Peyer's patch (tissue), 4 donors: ENCODE data around the gene YEATS2. TPM values are rescaled to one million over a fixed set of nuclear protein-coding genes. Genes with fewer than 3 reads are reported as not detected.
A peak's percentile ranks its signal among the peaks of the same experiment; 100 is the strongest.

ENCODE experiments used
- DNase-seq, 3 donors: peaks; one replicate each; pipeline ENCODE4 v3.0.0-alpha.2; 2017 to 2019
- H3K27ac ChIP-seq, 4 donors: fragments of 200-600 bp; sonication (generic); one replicate each; pipeline ENCODE4 v1.5.1; 2016 to 2019
- H3K27me3 ChIP-seq, 2 donors: fragments of 200-600 bp; sonication (generic); one replicate each; pipeline ENCODE4 v1.5.1; 2019
- H3K36me3 ChIP-seq, 3 donors: fragments of 200-600 bp; sonication (generic); one replicate each; pipeline ENCODE4 v1.5.1; 2016 to 2019
- H3K4me1 ChIP-seq, 4 donors: fragments of 200-600 bp; sonication (generic); one replicate each; pipeline ENCODE4 v1.5.1; 2016 to 2019
- H3K4me3 ChIP-seq, 4 donors: fragments of 200-600 bp; sonication (generic); 1 replicate in 3 of 4; 2 replicates in 1 of 4; pipeline ENCODE4 v1.5.1; 2016 to 2019; ENCODE audit warnings: mild to moderate bottlenecking in 1 of 4
- H3K9me3 ChIP-seq, 4 donors: fragments of 200-600 bp; sonication (generic); one replicate each; pipeline ENCODE4 v1.5.1; 2016 to 2019; ENCODE audit warnings: mild to moderate bottlenecking in 1 of 4
- POLR2A ChIP-seq, 2 donors: fragments of 450-650 bp; IDR thresholded peaks; one replicate each; pipeline ENCODE4 v1.5.1; 2017; ENCODE audit warnings: antibody characterized with exemption in 2 of 2, mild to moderate bottlenecking in 2 of 2, moderate library complexity in 2 of 2
- total RNA-seq, 4 donors: library from RNA; depleted of rRNA; stranded (reverse); fragments of >200 nt; gene quantifications; one replicate each; pipeline ENCODE4 v1.1.0, GENCODE V29; 2016
- TF ChIP-seq, protein P1 (sequence below), 6 experiments: fragments of 450-650 bp in 4 of 6; fragments of 200-600 bp in 2 of 6; sonication (generic) in 1 of 6; IDR thresholded peaks; one replicate each; pipeline ENCODE4 v1.5.1; 2017 to 2019; ENCODE audit warnings: antibody characterized with exemption in 6 of 6, mild to moderate bottlenecking in 3 of 6, moderate library complexity in 1 of 6

Gene YEATS2
- total RNA-seq, 4 donors from 2014 or later: 24.3 to 56.9 (median 27.7) TPM

GRCh38 chr3:183825456-183826161, 128.0 kb downstream of the YEATS2 start, which contains the start of gene MAP6D1:
Gene MAP6D1 (minus strand): TSS chr3:183825577. CDS start chr3:183825547, 30 bp downstream.
- peak within 1 kb of the TSS; percentile 44 to 65 (median 61) for H3K4me3 ChIP-seq

GRCh38 chr3:183826448-183827250, 129.1 kb downstream of the YEATS2 start:
- Histone ChIP-seq H3K27ac (no peak overlapping the region), H3K27me3 (no peaks in the 10 kb centered on the region), H3K36me3 (peaks cover 0 to 31% (median 0%) of the 10 kb centered on the region in 3 donors), H3K4me3 (no peak overlapping the region), H3K9me3 (no peaks in the 10 kb centered on the region), H3K4me1 (peaks cover 0 to 10% (median 6%) of the 10 kb centered on the region in 4 donors)
- DNase-seq: no peak
- TF ChIP-seq, protein P1, sequence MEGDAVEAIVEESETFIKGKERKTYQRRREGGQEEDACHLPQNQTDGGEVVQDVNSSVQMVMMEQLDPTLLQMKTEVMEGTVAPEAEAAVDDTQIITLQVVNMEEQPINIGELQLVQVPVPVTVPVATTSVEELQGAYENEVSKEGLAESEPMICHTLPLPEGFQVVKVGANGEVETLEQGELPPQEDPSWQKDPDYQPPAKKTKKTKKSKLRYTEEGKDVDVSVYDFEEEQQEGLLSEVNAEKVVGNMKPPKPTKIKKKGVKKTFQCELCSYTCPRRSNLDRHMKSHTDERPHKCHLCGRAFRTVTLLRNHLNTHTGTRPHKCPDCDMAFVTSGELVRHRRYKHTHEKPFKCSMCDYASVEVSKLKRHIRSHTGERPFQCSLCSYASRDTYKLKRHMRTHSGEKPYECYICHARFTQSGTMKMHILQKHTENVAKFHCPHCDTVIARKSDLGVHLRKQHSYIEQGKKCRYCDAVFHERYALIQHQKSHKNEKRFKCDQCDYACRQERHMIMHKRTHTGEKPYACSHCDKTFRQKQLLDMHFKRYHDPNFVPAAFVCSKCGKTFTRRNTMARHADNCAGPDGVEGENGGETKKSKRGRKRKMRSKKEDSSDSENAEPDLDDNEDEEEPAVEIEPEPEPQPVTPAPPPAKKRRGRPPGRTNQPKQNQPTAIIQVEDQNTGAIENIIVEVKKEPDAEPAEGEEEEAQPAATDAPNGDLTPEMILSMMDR (IDR thresholded peaks at IDR 0.05): no peak
- TF ChIP-seq POLR2A (IDR thresholded peaks at IDR 0.05): no peak

More at GRCh38 chr3:183825456-183826161, 128.0 kb downstream of the YEATS2 start, which contains the start of gene MAP6D1:
- Histone ChIP-seq H3K9me3 (no peaks in the 10 kb centered on the region), H3K4me1 (peaks cover 0 to 10% (median 6%) of the 10 kb centered on the region in 4 donors), H3K27ac (peak within 1 kb of the TSS in 1 of 4 donors; percentile 58), H3K27me3 (no peaks in the 10 kb centered on the region), H3K36me3 (peaks cover 0 to 21% (median 0%) of the 10 kb centered on the region in 3 donors)
- TF ChIP-seq, protein P1 (IDR thresholded peaks at IDR 0.05): peak in 3 of 6 experiments; percentile 11 to 16 (median 13)
- TF ChIP-seq POLR2A (IDR thresholded peaks at IDR 0.05): no peak
- peak in 2 of 3 donors; percentile 22 to 58 for DNase-seq

GRCh38 chr3:183827809-183828537, 130.4 kb downstream of the YEATS2 start:
- Histone ChIP-seq H3K27ac (no peak overlapping the region), H3K36me3 (peaks cover 0 to 44% (median 0%) of the 10 kb centered on the region in 3 donors), H3K4me3 (no peak overlapping the region), H3K4me1 (peaks cover 0 to 10% (median 6%) of the 10 kb centered on the region in 4 donors), H3K9me3 (no peaks in the 10 kb centered on the region), H3K27me3 (no peaks in the 10 kb centered on the region)
- TF ChIP-seq POLR2A (IDR thresholded peaks at IDR 0.05): no peak
- TF ChIP-seq, protein P1 (IDR thresholded peaks at IDR 0.05): no peak
- no peak for DNase-seq

DNA sequence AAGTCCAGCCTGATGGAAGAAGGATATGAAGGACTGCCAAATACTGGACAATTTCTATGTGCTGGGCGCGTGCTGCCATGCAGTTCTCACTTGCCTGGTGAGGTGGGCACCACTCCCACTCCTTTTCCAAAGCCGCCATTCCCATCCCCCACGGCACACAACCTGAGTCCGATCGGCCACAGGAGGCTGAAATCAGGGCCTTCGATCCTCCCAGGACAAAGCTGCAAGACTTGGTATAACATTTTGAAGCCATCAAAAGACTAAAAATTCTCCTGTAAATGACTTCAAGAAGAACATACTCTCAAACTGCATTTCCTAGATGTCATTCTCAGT, 130.9 kb downstream of the YEATS2 start:
- TF ChIP-seq POLR2A (IDR thresholded peaks at IDR 0.05): no peak
- TF ChIP-seq, protein P1 (IDR thresholded peaks at IDR 0.05): no peak
- no peak overlapping the region for H3K27ac ChIP-seq
- H3K4me1 ChIP-seq: peaks cover 0 to 10% (median 6%) of the 10 kb centered on the region in 4 donors
- no peaks in the 10 kb centered on the region for H3K27me3 ChIP-seq
- no peaks in the 10 kb centered on the region for H3K9me3 ChIP-seq
- H3K36me3 ChIP-seq: peaks cover 0 to 49% (median 0%) of the 10 kb centered on the region in 3 donors
- H3K4me3 ChIP-seq: no peak overlapping the region
- no peak for DNase-seq

GRCh38 chr3:183829466-183829865, 131.9 kb downstream of the YEATS2 start:
- no peak overlapping the region for H3K4me3 ChIP-seq
- no peak for DNase-seq
- peaks cover 0 to 8% (median 4%) of the 10 kb centered on the region in 4 donors for H3K4me1 ChIP-seq
- no peak for TF ChIP-seq POLR2A (IDR thresholded peaks at IDR 0.05)
- H3K9me3 ChIP-seq: no peaks in the 10 kb centered on the region
- no peaks in the 10 kb centered on the region for H3K27me3 ChIP-seq
- no peak overlapping the region for H3K27ac ChIP-seq
- H3K36me3 ChIP-seq: peaks cover 0 to 59% (median 0%) of the 10 kb centered on the region in 3 donors
